GM18873 (cell line): ENCODE measurements around the gene NDUFAF2.
"Not testable (repeated sequence)": the region's sequence is repeated elsewhere in the genome, so short reads cannot be mapped to it uniquely, and the experiment has no call there.

Experiments
- ATAC-seq: cut with Tn5 transposase; IDR thresholded peaks from one replicate; pipeline ENCODE4 v1.9.1; 2021; ENCODE audit warnings: mild to moderate bottlenecking, moderate library complexity, moderate number of reproducible peaks; ENCODE audit not compliant: unreplicated experiment, low FRiP score

NDUFAF2 gene

GRCh38 chr5:61163905-61164304 lies 218.9 kb downstream of the NDUFAF2 start:
- ATAC-seq: no peak

GRCh38 chr5:61167382-61167781 lies 222.4 kb downstream of the NDUFAF2 start:
- no peak for ATAC-seq

- ATAC-seq: no peak
Observed at GRCh38 chr5:61168951-61169350, 223.9 kb downstream of the NDUFAF2 start.

GRCh38 chr5:61171479-61171878 lies 226.5 kb downstream of the NDUFAF2 start:
- ATAC-seq: no peak

DNA sequence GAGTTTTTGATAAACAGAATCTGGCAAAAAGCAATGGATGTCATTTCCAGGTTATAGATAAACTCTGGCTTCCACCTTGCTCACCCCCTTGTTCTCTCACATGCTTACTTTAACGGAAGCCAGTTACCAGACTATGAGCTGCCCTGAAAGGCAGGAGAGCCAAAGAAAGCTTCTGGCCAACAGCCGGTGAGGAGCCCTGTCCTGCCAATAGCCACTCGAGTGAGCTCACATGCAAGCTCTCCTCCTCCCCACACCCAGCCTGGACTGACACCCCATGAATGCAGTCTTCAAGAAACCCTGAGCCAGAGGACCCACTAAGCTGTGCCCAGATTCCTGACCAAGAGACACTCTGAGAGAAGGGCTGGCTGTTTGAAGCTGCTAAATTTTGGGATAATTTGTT lies 231.6 kb downstream of the NDUFAF2 start:
- no peak for ATAC-seq

- no peak for ATAC-seq
Observed at GRCh38 chr5:61177070-61177469, 232.1 kb downstream of the NDUFAF2 start.

GRCh38 chr5:61177716-61178115 lies 232.7 kb downstream of the NDUFAF2 start:
- peak; percentile 63 for ATAC-seq

GRCh38 chr5:61178702-61179101 lies 233.7 kb downstream of the NDUFAF2 start:
- ATAC-seq: no peak

GRCh38 chr5:61180886-61181285 lies 235.9 kb downstream of the NDUFAF2 start:
- no peak for ATAC-seq

GRCh38 chr5:61182449-61182848 lies 237.4 kb downstream of the NDUFAF2 start:
- ATAC-seq: no peak

DNA sequence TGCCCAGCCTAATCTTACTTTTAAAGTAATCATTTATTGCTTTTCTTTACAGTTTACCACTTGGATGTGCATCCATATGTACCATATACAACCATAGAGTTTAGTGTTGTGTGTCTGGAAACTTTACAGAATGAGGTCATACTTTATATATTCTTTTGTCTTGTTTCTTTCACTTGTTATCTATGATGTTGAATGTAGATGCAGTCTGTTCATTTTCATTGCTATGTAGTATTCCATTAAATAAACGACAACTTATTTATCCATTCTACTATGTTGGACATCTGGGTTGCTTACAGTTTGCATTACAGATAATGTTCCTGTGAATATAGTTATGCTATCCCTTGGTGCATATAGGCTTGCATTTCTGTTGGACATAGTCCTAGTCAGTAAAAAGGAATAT lies 238.5 kb downstream of the NDUFAF2 start:
- ATAC-seq: no peak

DNA sequence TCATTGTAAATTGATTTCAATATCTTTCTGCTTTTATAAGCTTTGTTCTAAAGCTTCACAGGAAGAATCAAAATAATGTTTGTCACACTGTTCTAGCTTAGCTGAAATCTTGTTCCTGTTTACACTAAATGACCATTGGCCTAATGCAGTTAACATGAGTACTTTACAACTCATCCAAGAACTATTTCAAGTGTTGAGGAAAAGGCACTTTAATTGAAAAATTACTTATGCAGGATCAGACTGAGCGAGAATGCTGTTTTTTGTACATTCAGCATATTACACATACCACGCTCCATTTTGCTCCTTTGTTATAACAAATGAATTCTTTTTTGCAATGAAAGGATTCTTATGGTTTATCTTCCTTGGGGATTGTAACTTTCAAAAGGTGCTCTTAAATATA lies 239.7 kb downstream of the NDUFAF2 start:
- no peak for ATAC-seq

DNA sequence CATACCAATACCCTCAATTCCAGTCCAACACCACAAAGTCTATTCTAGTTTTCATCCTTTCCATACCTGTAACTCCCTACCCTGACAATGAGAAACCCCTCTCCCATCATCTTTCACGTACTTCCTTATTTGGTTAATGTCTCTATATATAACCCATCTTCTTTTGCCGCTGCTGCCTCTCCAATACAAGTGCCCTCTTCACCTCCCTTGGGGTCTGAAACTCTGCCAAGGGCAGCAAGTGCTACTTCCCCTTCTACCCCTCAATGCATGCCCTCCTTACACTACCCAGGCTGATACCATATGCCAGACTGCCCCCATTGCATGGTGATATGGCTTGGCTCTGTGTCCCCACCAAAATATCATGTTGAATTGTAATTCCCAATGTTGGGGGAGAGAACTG lies 241.6 kb downstream of the NDUFAF2 start:
- no peak for ATAC-seq

GRCh38 chr5:61187352-61187751 lies 242.3 kb downstream of the NDUFAF2 start:
- ATAC-seq: not testable (repeated sequence)

- ATAC-seq: not testable (repeated sequence)
Observed at GRCh38 chr5:61187826-61188225, 242.8 kb downstream of the NDUFAF2 start.

DNA sequence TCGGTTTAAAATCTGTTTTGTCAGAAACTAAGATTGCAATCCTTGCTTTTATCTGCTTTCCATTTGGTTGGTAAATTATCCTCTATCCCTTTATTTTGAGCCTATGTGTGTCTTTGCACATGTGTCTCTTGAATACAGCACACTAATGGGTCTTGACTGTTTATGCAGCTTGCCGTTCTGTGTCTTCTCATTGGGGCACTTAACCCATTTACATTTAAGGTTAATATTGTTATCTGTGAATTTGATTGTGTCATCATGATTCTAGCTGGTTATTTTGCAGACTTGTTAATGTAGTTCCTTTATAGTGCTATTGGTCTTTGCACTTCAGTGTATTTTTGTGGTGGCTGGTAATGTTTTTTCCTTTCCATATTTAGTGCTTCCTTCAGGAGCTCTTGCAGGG lies 253.6 kb downstream of the NDUFAF2 start:
- no peak for ATAC-seq

- ATAC-seq: peak; percentile 78
Observed at GRCh38 chr5:61200582-61201155, 255.7 kb downstream of the NDUFAF2 start.

- no peak for ATAC-seq
Observed at GRCh38 chr5:61202213-61202612, 257.2 kb downstream of the NDUFAF2 start.
